Neuronal stem cell (in vitro differentiated cells): ENCODE measurements around the gene SIK3.

Source experiments
- DNase-seq: peaks from one replicate; pipeline ENCODE4 v3.0.0-alpha.2; 2013; ENCODE audit warnings: low spot score
- H2AFZ ChIP-seq: one replicate; pipeline ENCODE4 v1.6.1; 2013; ENCODE audit warnings: mild to moderate bottlenecking, low read length, inconsistent platforms
- H2AK5ac ChIP-seq: 2 replicates; pipeline ENCODE4 v1.6.1; 2013; ENCODE audit warnings: low read depth, mild to moderate bottlenecking, inconsistent platforms, low read length, moderate library complexity, mixed read lengths
- H2BK120ac ChIP-seq: 2 replicates; pipeline ENCODE4 v1.6.1; 2013; ENCODE audit warnings: low read depth, mild to moderate bottlenecking, inconsistent platforms, low read length, moderate library complexity, mixed read lengths
- H2BK12ac ChIP-seq: one replicate; pipeline ENCODE4 v1.6.1; 2013; ENCODE audit warnings: low read length, inconsistent platforms
- H2BK15ac ChIP-seq: 2 replicates; pipeline ENCODE4 v1.6.1; 2013; ENCODE audit warnings: mild to moderate bottlenecking, low read length, inconsistent platforms, mixed read lengths
- H2BK5ac ChIP-seq: one replicate; pipeline ENCODE4 v1.6.1; 2013; ENCODE audit warnings: inconsistent platforms, mild to moderate bottlenecking, low read length, moderate library complexity
- H3K14ac ChIP-seq: one replicate; pipeline ENCODE4 v1.6.1; 2013; ENCODE audit warnings: low read length, inconsistent platforms
- H3K18ac ChIP-seq: 2 replicates; pipeline ENCODE4 v1.6.1; 2013; ENCODE audit warnings: low read length, inconsistent platforms
- H3K23ac ChIP-seq: 2 replicates; pipeline ENCODE4 v1.6.1; 2013; ENCODE audit warnings: low read depth, mild to moderate bottlenecking, mixed read lengths, low read length, inconsistent platforms; ENCODE audit not compliant: poor library complexity
- H3K27ac ChIP-seq: replicated peaks from 3 replicates; pipeline ENCODE4 v1.5.1; 2013; ENCODE audit warnings: low read length, inconsistent platforms
- H3K27me3 ChIP-seq, 3 experiments: 2 replicates each; pipeline ENCODE4 v1.6.1; 2013; ENCODE audit warnings: low read length in 3 of 3, mild to moderate bottlenecking in 2 of 3, inconsistent platforms in 1 of 3, low read depth in 1 of 3, mixed read lengths in 1 of 3, moderate library complexity in 1 of 3; ENCODE audit not compliant: control insufficient read depth in 3 of 3, insufficient read depth in 3 of 3
- H3K36me3 ChIP-seq, 2 donors: replicated peaks in 1 of 2; 2 replicates each; pipeline ENCODE4 v1.6.1; 2013; ENCODE audit warnings: low read length in 2 of 2; ENCODE audit not compliant: control insufficient read depth in 2 of 2, insufficient read depth in 2 of 2
- H3K4ac ChIP-seq: 2 replicates; pipeline ENCODE4 v1.6.1; 2013; ENCODE audit warnings: inconsistent platforms, mild to moderate bottlenecking, low read length, moderate library complexity
- H3K4me1 ChIP-seq, 2 donors: 1 replicate in 1 of 2; 2 replicates in 1 of 2; pipeline ENCODE4 v1.6.1; 2013; ENCODE audit warnings: low read length in 2 of 2, low read depth in 1 of 2; ENCODE audit not compliant: control insufficient read depth in 2 of 2, insufficient read depth in 1 of 2
- H3K4me2 ChIP-seq: one replicate; pipeline ENCODE4 v1.6.1; 2013; ENCODE audit warnings: mild to moderate bottlenecking, low read length, inconsistent platforms; ENCODE audit not compliant: insufficient read depth, poor library complexity, severe bottlenecking
- H3K4me3 ChIP-seq, 2 donors: 2 replicates each; pipeline ENCODE4 v1.5.1; 2013; ENCODE audit warnings: low read length in 2 of 2, mild to moderate bottlenecking in 2 of 2, inconsistent platforms in 1 of 2, moderate library complexity in 1 of 2
- H3K79me1 ChIP-seq: one replicate; pipeline ENCODE4 v1.6.1; 2013; ENCODE audit warnings: low read depth, mild to moderate bottlenecking, inconsistent platforms, low read length, moderate library complexity
- H3K9ac ChIP-seq: one replicate; pipeline ENCODE4 v1.6.1; 2013; ENCODE audit warnings: mild to moderate bottlenecking, low read depth, low read length, inconsistent platforms; ENCODE audit not compliant: poor library complexity
- H3K9me3 ChIP-seq, 2 donors: replicated peaks in 1 of 2; 2 replicates each; pipeline versions ENCODE3 to v1.6.1; 2013; ENCODE audit warnings: low read length in 2 of 2, mild to moderate bottlenecking in 2 of 2, inconsistent platforms in 1 of 2, low read depth in 1 of 2, mixed read lengths in 1 of 2, moderate library complexity in 1 of 2; ENCODE audit not compliant: control insufficient read depth in 2 of 2, insufficient read depth in 1 of 2
- H4K8ac ChIP-seq: one replicate; pipeline ENCODE4 v1.6.1; 2013; ENCODE audit warnings: low read depth, mild to moderate bottlenecking, inconsistent platforms, low read length, moderate library complexity
- H4K91ac ChIP-seq: one replicate; pipeline ENCODE4 v1.6.1; 2013; ENCODE audit warnings: low read length, low read depth, mild to moderate bottlenecking, inconsistent platforms; ENCODE audit not compliant: poor library complexity
- WGBS, 2 donors: extraction: QIAGEN DNeasy Blood & Tissue Kit; methylation state at CpG; one replicate each; pipeline ENCODE4 v1.1.7; 2013; ENCODE audit warnings: missing lambda C conversion rate in 2 of 2, mixed read lengths in 1 of 2; ENCODE audit not compliant: insufficient read length in 2 of 2, insufficient replicate concordance in 1 of 2; ENCODE audit errors: extremely low coverage in 2 of 2; 5-methylcytosine and 5-hydroxymethylcytosine counted together

Gene SIK3

DNA sequence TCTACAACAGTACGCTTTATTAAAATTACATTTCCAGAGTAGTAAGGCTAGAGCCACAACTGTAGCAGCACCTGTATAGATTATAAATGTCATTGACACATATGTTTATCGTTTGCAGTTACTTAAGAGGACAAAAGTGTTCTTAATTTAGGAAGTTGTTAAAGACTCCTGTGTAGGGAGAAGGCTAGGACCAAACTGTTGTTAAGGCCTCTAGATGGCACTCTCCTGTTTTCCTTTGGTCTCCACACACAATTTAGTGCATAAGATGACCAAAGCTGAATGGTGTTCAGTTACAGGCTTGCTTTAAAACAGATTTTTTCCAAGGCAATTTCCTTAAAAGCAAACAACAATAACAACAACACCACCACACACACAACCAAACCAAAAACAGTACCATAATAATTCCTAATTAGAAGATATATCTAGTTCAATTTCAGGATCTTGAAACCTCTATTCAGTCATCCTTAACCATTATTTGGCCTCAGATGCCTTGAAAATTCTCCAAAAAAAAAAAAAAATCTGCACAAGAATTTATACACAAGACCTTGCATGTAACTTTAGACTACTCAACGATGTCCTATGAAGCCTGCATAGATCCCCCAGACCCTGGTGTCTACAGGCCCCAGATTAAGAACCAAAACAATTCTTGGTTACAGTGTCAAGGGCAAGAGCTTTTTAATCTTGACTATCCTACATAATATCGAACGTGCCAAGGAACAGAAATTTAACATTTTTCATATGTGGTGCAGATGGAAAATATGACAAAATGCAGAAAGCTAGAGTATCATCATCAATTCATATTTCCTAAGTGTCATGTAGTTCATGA, 218.2 kb downstream of the SIK3 start:
- no peak overlapping the region for H3K9ac ChIP-seq
- no peak overlapping the region for H3K23ac ChIP-seq
- H3K9me3 ChIP-seq: no peaks in the 10 kb centered on the region
- peaks cover 3 to 23% of the 10 kb centered on the region in 2 donors for H3K36me3 ChIP-seq
- H2BK5ac ChIP-seq: no peak overlapping the region
- DNase-seq: peak; percentile 29
- no peak overlapping the region for H2AK5ac ChIP-seq
- no peaks in the 10 kb centered on the region for H3K79me1 ChIP-seq
- no peak overlapping the region for H3K4ac ChIP-seq
- no peak overlapping the region for H3K4me2 ChIP-seq
- no peaks in the 10 kb centered on the region for H3K4me1 ChIP-seq
- no CpG with 5 or more reads among the region's 5 CpGs for WGBS, 2 donors
- no peak overlapping the region for H2AFZ ChIP-seq
- H3K4me3 ChIP-seq: no peak overlapping the region
- H4K8ac ChIP-seq: no peak overlapping the region
- H2BK15ac ChIP-seq: no peak overlapping the region
- no peak overlapping the region for H2BK120ac ChIP-seq
- H2BK12ac ChIP-seq: no peak overlapping the region
- no peak overlapping the region for H4K91ac ChIP-seq
- H3K14ac ChIP-seq: no peak overlapping the region
- no peak overlapping the region for H3K27ac ChIP-seq
- no peaks in the 10 kb centered on the region for H3K27me3 ChIP-seq
- no peak overlapping the region for H3K18ac ChIP-seq

DNA sequence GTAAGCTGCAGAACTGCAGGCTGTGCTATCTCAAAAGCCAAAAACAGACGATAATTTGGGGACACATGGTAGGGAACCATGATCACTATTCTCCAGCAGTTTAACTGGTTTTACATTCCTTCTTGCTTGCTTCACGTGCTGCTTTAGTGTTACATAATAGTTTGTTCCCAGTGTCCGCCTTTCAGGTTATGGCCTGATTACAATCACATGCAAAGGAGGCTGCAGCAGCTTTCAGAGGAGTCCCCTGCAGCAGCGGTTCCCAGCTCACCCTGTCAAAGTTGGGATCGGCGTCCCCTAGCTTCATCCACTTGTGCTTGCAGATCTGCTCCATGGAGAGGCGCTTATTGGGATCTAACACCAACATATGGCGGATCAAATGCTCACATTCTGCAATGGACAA, 221.6 kb downstream of the SIK3 start:
- Histone ChIP-seq H2AFZ (no peak overlapping the region), H3K9me3 (no peaks in the 10 kb centered on the region), H3K18ac (no peak overlapping the region), H3K4me3 (no peak overlapping the region), H3K27me3 (no peaks in the 10 kb centered on the region), H2BK120ac (no peak overlapping the region), H2BK15ac (no peak overlapping the region), H4K91ac (no peak overlapping the region), H3K9ac (no peak overlapping the region), H2BK12ac (no peak overlapping the region), H3K4me2 (no peak overlapping the region), H3K23ac (no peak overlapping the region), H4K8ac (no peak overlapping the region), H3K36me3 (peaks cover 19 to 52% of the 10 kb centered on the region in 2 donors), H3K4me1 (no peaks in the 10 kb centered on the region), H2BK5ac (no peak overlapping the region), H3K4ac (no peak overlapping the region), H3K79me1 (no peaks in the 10 kb centered on the region), H3K14ac (no peak overlapping the region), H2AK5ac (no peak overlapping the region), H3K27ac (no peak overlapping the region)
- no CpG with 5 or more reads among the region's 8 CpGs for WGBS, 2 donors
- DNase-seq: no peak

DNA sequence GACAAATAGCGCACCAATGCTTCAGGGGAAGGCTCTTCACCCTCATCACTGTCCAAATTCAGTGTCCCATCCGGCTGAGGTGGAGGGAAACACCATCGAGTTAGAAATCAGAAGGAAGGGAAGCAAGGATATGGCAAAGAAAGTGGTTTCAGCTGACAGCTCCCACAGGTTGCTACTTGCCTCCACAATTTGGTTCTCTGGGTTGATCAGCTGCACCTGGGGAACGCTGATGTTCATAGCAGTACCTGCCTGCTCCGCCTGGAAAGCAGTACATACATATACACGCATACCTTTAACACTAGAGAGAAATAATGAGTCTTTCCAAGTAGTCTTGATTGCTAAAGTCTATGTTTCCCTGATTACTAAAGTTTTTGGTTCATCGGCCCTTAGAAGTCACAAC, 223.0 kb downstream of the SIK3 start:
- Histone ChIP-seq H3K4me2 (no peak overlapping the region), H4K8ac (no peak overlapping the region), H3K14ac (no peak overlapping the region), H3K9ac (no peak overlapping the region), H2AFZ (no peak overlapping the region), H3K23ac (no peak overlapping the region), H3K27ac (no peak overlapping the region), H3K79me1 (no peaks in the 10 kb centered on the region), H4K91ac (no peak overlapping the region), H2BK12ac (no peak overlapping the region), H2BK5ac (no peak overlapping the region), H3K9me3 (no peaks in the 10 kb centered on the region), H3K27me3 (no peaks in the 10 kb centered on the region), H2BK15ac (no peak overlapping the region), H3K4ac (no peak overlapping the region), H3K18ac (no peak overlapping the region), H2BK120ac (no peak overlapping the region), H2AK5ac (no peak overlapping the region), H3K4me1 (no peaks in the 10 kb centered on the region), H3K4me3 (no peak overlapping the region), H3K36me3 (peaks cover 25 to 65% of the 10 kb centered on the region in 2 donors)
- no CpG with 5 or more reads among the region's 7 CpGs for WGBS, 2 donors
- no peak for DNase-seq

- Histone ChIP-seq H2AFZ (no peak overlapping the region), H3K23ac (no peak overlapping the region), H2AK5ac (no peak overlapping the region), H3K27me3 (no peaks in the 10 kb centered on the region), H3K9me3 (no peaks in the 10 kb centered on the region), H2BK12ac (no peak overlapping the region), H4K91ac (no peak overlapping the region), H3K36me3 (peaks cover 31 to 75% of the 10 kb centered on the region in 2 donors), H2BK120ac (no peak overlapping the region), H4K8ac (no peak overlapping the region), H3K14ac (no peak overlapping the region), H3K27ac (no peak overlapping the region), H3K4ac (no peak overlapping the region), H3K4me1 (no peaks in the 10 kb centered on the region), H2BK5ac (no peak overlapping the region), H3K4me3 (no peak overlapping the region), H3K79me1 (no peaks in the 10 kb centered on the region), H3K9ac (no peak overlapping the region), H3K4me2 (no peak overlapping the region), H3K18ac (no peak overlapping the region), H2BK15ac (no peak overlapping the region)
- DNase-seq: no peak
- WGBS, 2 donors: no CpG with 5 or more reads among the region's 2 CpGs
Observed at GRCh38 chr11:116874251-116874650, 224.0 kb downstream of the SIK3 start.
